CD14-positive monocyte (primary cell): Measurements from ENCODE around the gene ADD2. TPM values are rescaled to one million over a fixed set of nuclear protein-coding genes. Genes with fewer than 3 reads are reported as not detected.

Experiments used
- DNase-seq, 3 donors: peaks; one replicate each; pipeline ENCODE4 v3.0.0-alpha.2; 2011 to 2022
- H2AFZ ChIP-seq: 2 replicates; pipeline ENCODE4 v1.6.0; 2012; ENCODE audit warnings: mild to moderate bottlenecking, low read depth, low read length, inconsistent platforms; ENCODE audit not compliant: insufficient read depth, poor library complexity, severe bottlenecking
- H3K27ac ChIP-seq, 2 donors: 1 replicate in 1 of 2; 2 replicates in 1 of 2; pipeline ENCODE4 v1.5.1; 2012 to 2013; ENCODE audit warnings: low read length in 2 of 2, control low read depth in 1 of 2, inconsistent platforms in 1 of 2, low read depth in 1 of 2, mild to moderate bottlenecking in 1 of 2
- H3K27me3 ChIP-seq, 2 donors: one replicate each; pipeline versions ENCODE4 v1.6.0 to v1.6.1; 2011 to 2013; ENCODE audit warnings: low read length in 2 of 2; ENCODE audit not compliant: control insufficient read depth in 2 of 2, insufficient read depth in 2 of 2
- H3K36me3 ChIP-seq, 2 donors: replicated peaks in 1 of 2; 1 replicate in 1 of 2; 2 replicates in 1 of 2; pipeline versions ENCODE4 v1.5.1 to v1.6.1; 2012 to 2013; ENCODE audit warnings: low read length in 2 of 2, control low read depth in 1 of 2, inconsistent platforms in 1 of 2, mild to moderate bottlenecking in 1 of 2; ENCODE audit not compliant: insufficient read depth in 2 of 2, control insufficient read depth in 1 of 2
- H3K4me1 ChIP-seq, 2 donors: 1 replicate in 1 of 2; 2 replicates in 1 of 2; pipeline versions ENCODE4 v1.5.1 to v1.6.1; 2012 to 2013; ENCODE audit warnings: low read length in 2 of 2, control low read depth in 1 of 2, inconsistent platforms in 1 of 2, mild to moderate bottlenecking in 1 of 2, moderate library complexity in 1 of 2; ENCODE audit not compliant: insufficient read depth in 2 of 2, control insufficient read depth in 1 of 2
- H3K4me2 ChIP-seq: replicated peaks from 2 replicates; pipeline ENCODE3; 2012; ENCODE audit warnings: low read length, moderate library complexity, mild to moderate bottlenecking; ENCODE audit not compliant: poor library complexity, severe bottlenecking; ENCODE audit errors: extremely low read depth
- H3K4me3 ChIP-seq, 3 experiments: fragments of 200-600 bp in 1 of 3; sonication (generic) in 1 of 3; replicated peaks in 1 of 3; 1 replicate in 2 of 3; 2 replicates in 1 of 3; pipeline ENCODE4 v1.5.1; 2011 to 2013; ENCODE audit warnings: low read length in 3 of 3, mild to moderate bottlenecking in 3 of 3, control low read depth in 2 of 3, low read depth in 2 of 3, inconsistent platforms in 1 of 3, moderate library complexity in 1 of 3
- H3K79me2 ChIP-seq: 2 replicates; pipeline ENCODE4 v1.6.0; 2012; ENCODE audit warnings: mild to moderate bottlenecking, control low read depth, inconsistent platforms, low read length, moderate library complexity; ENCODE audit not compliant: insufficient read depth
- H3K9ac ChIP-seq: 2 replicates; pipeline ENCODE4 v1.6.0; 2017; ENCODE audit warnings: low read length, mild to moderate bottlenecking; ENCODE audit not compliant: insufficient read depth, poor library complexity, severe bottlenecking
- H3K9me3 ChIP-seq, 2 donors: replicated peaks in 1 of 2; 1 replicate in 1 of 2; 2 replicates in 1 of 2; pipeline versions ENCODE4 v1.5.1 to v1.6.1; 2012 to 2013; ENCODE audit warnings: low read length in 2 of 2, control low read depth in 1 of 2; ENCODE audit not compliant: control insufficient read depth in 1 of 2, insufficient read depth in 1 of 2
- H4K20me1 ChIP-seq: 2 replicates; pipeline ENCODE4 v1.6.0; 2012; ENCODE audit warnings: mild to moderate bottlenecking, low read length, control low read depth, moderate library complexity; ENCODE audit not compliant: insufficient read depth
- H3K27ac Mint-ChIP-seq, 7 donors: one replicate each; pipeline ENCODE4 v1.8.0; 2020; ENCODE audit warnings: mild to moderate bottlenecking in 7 of 7, mixed read lengths in 7 of 7, moderate library complexity in 6 of 7, inconsistent platforms in 2 of 7
- H3K27me3 Mint-ChIP-seq, 3 donors: one replicate each; pipeline ENCODE4 v1.8.0; 2021 to 2022; ENCODE audit warnings: low read depth in 3 of 3, mild to moderate bottlenecking in 3 of 3, mixed read lengths in 3 of 3, moderate library complexity in 3 of 3, inconsistent platforms in 1 of 3
- H3K36me3 Mint-ChIP-seq, 2 donors: one replicate each; pipeline ENCODE4 v1.8.0; 2020; ENCODE audit warnings: mixed read lengths in 2 of 2, inconsistent platforms in 1 of 2, mild to moderate bottlenecking in 1 of 2
- H3K4me1 Mint-ChIP-seq: one replicate; pipeline ENCODE4 v1.8.0; 2020; ENCODE audit warnings: mild to moderate bottlenecking, mixed read lengths
- H3K4me3 Mint-ChIP-seq, 2 donors: one replicate each; pipeline ENCODE4 v1.8.0; 2020; ENCODE audit warnings: mild to moderate bottlenecking in 2 of 2, mixed read lengths in 2 of 2, moderate library complexity in 1 of 2
- H3K9me3 Mint-ChIP-seq, 7 donors: one replicate each; pipeline ENCODE4 v1.8.0; 2020 to 2022; ENCODE audit warnings: mixed read lengths in 7 of 7, mild to moderate bottlenecking in 6 of 7, moderate library complexity in 6 of 7, inconsistent platforms in 2 of 7
- CTCF ChIP-seq: fragments of 200-600 bp; IDR thresholded peaks from one replicate; pipeline ENCODE4 v1.8.0; 2022; ENCODE audit warnings: antibody characterized with exemption, mild to moderate bottlenecking
- WGBS: methylation state at CpG from one replicate; pipeline ENCODE4 v1.1.5; 2013; ENCODE audit warnings: missing lambda C conversion rate; ENCODE audit not compliant: insufficient coverage; 5-methylcytosine and 5-hydroxymethylcytosine counted together
- intact Hi-C, 2 donors: fragments of 100-400 bp; cut with micrococcal nuclease; formaldehyde crosslinking; loops; one replicate each; pipeline versions ENCODE4 v1.15.0 to v1.15.1; 2023
- polyA plus RNA-seq, 3 donors: library from polyadenylated mRNA; depleted of rRNA in 1 of 3; unstranded in 2 of 3; stranded (reverse) in 1 of 3; fragments of 300-500 nt in 2 of 3; fragments of >200 nt in 1 of 3; fragmentation: Illumina TruSeq in 2 of 3; gene quantifications; 1 replicate in 2 of 3; 2 replicates in 1 of 3; pipeline ENCODE4 v1.2.3, GENCODE V29; 2012 to 2021

The ADD2 gene
- polyA plus RNA-seq, 3 donors: 0.18 to 0.56 (median 0.26) TPM

GRCh38 chr2:70707706-70708105 is 60.3 kb downstream of the ADD2 start:
- no peak overlapping the region for H3K4me2 ChIP-seq
- Mint-ChIP-seq H3K27ac (no peak overlapping the region), H3K4me1 (no peaks in the 10 kb centered on the region), H3K4me3 (no peak overlapping the region), H3K27me3 (peaks cover 2% of the 10 kb centered on the region in 3 donors), H3K36me3 (no peaks in the 10 kb centered on the region), H3K9me3 (no peaks in the 10 kb centered on the region)
- DNase-seq: no peak
- whole genome bisulfite sequencing: no CpG with 5 or more reads among the region's 1 CpG
- TF ChIP-seq CTCF: no peak
- no peaks in the 10 kb centered on the region for H3K27me3 ChIP-seq
- no peaks in the 10 kb centered on the region for H3K79me2 ChIP-seq
- H3K9me3 ChIP-seq: no peaks in the 10 kb centered on the region
- intact Hi-C loops: no loop called here
- no peaks in the 10 kb centered on the region for H4K20me1 ChIP-seq
- H3K27ac ChIP-seq: no peak overlapping the region
- H3K4me1 ChIP-seq: no peaks in the 10 kb centered on the region
- H2AFZ ChIP-seq: no peak overlapping the region
- no peaks in the 10 kb centered on the region for H3K36me3 ChIP-seq
- peak overlapping the region; percentile 8 for H3K9ac ChIP-seq
- H3K4me3 ChIP-seq: no peak overlapping the region

DNA sequence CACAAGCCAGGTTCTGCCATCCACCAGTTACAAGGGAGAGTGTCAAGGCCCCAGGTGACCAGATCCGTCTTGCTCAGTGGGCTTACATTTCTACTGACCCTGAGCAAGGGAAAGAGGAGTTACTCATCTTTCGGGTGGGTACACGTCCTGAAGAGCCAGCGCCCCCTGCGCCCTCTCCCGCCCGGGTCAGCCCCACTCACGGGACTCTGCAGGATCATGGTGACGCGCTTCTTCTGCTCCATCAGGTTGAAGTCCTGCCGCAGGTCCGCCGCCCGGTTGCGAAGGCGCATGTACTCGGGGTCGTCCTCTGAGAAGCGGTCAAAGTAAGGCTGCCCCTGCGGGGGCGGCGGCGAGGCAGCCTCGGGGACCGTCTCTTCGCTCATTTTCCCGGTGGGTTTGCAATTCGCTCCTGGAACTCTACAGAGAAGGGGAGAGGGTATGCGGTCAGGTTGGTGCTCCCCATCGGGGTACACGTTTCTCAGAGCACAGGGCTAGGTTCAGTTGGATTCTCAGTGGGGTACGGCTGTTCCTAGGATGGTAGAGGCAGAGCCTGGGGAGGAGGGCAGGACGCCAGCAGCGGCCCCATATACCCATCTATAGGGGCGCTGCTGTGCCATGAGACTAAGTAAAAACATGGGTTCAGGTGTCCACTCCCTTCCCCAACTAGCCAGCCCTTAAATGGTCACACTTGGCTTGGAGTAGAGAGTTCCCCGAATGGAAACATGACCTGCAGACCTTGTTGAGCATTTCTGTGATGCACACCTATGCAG is 61.8 kb downstream of the ADD2 start:
- Histone ChIP-seq H3K9ac (no peak overlapping the region), H3K27me3 (no peaks in the 10 kb centered on the region), H3K27ac (no peak overlapping the region), H2AFZ (no peak overlapping the region), H3K79me2 (no peaks in the 10 kb centered on the region), H3K4me3 (no peak overlapping the region), H3K36me3 (no peaks in the 10 kb centered on the region), H3K9me3 (no peaks in the 10 kb centered on the region), H3K4me2 (no peak overlapping the region), H3K4me1 (no peaks in the 10 kb centered on the region), H4K20me1 (no peaks in the 10 kb centered on the region)
- DNase-seq: no peak
- Mint-ChIP-seq H3K27ac (no peak overlapping the region), H3K36me3 (no peaks in the 10 kb centered on the region), H3K4me1 (no peaks in the 10 kb centered on the region), H3K4me3 (no peak overlapping the region), H3K9me3 (no peaks in the 10 kb centered on the region), H3K27me3 (peaks cover 5 to 6% (median 6%) of the 10 kb centered on the region in 3 donors)
- TF ChIP-seq CTCF: no peak
- intact Hi-C loops: no loop called here
- whole genome bisulfite sequencing: 97% methylated on average over 33 of the region's 36 CpGs
